Germinal center (tissue), 1 donor: ENCODE results near the gene KCNQ1.

ENCODE experiments used
- DNase-seq: peaks from one replicate; pipeline ENCODE4 v3.0.0; 2012; ENCODE audit warnings: mixed read lengths, low spot score

KCNQ1 gene

GRCh38 chr11:2862395-2863275, 417.8 kb downstream of the KCNQ1 start:
- DNase-seq: no peak

- DNase-seq: no peak
Observed at GRCh38 chr11:2863276-2863618, 418.4 kb downstream of the KCNQ1 start.

GRCh38 chr11:2864901-2865300, 420.1 kb downstream of the KCNQ1 start:
- DNase-seq: no peak

GRCh38 chr11:2865922-2866577, 421.2 kb downstream of the KCNQ1 start:
- DNase-seq: no peak

- DNase-seq: no peak
Observed at GRCh38 chr11:2867142-2867541, 422.3 kb downstream of the KCNQ1 start.

GRCh38 chr11:2867722-2868505, 423.1 kb downstream of the KCNQ1 start:
- no peak for DNase-seq

GRCh38 chr11:2868506-2869133, 423.8 kb downstream of the KCNQ1 start:
- DNase-seq: no peak

- no peak for DNase-seq
Observed at GRCh38 chr11:2869134-2869526, 424.3 kb downstream of the KCNQ1 start.

- DNase-seq: no peak
Observed at GRCh38 chr11:2869561-2870427, 425.0 kb downstream of the KCNQ1 start.

- no peak for DNase-seq
Observed at GRCh38 chr11:2870460-2870859, 425.7 kb downstream of the KCNQ1 start.

- no peak for DNase-seq
Observed at GRCh38 chr11:2870969-2871680, 426.3 kb downstream of the KCNQ1 start.

- no peak for DNase-seq
Observed at GRCh38 chr11:2874963-2875362, 430.2 kb downstream of the KCNQ1 start.

GRCh38 chr11:2877474-2877873, 432.7 kb downstream of the KCNQ1 start:
- DNase-seq: no peak

GRCh38 chr11:2878782-2879181, 434.0 kb downstream of the KCNQ1 start:
- no peak for DNase-seq

- no peak for DNase-seq
Observed at GRCh38 chr11:2880646-2881045, 435.8 kb downstream of the KCNQ1 start.

GRCh38 chr11:2881076-2881980, 436.5 kb downstream of the KCNQ1 start:
- no peak for DNase-seq

- no peak for DNase-seq
Observed at GRCh38 chr11:2881981-2882375, 437.2 kb downstream of the KCNQ1 start.

- no peak for DNase-seq
Observed at GRCh38 chr11:2882396-2883110, 437.7 kb downstream of the KCNQ1 start.

GRCh38 chr11:2883640-2883978, 438.8 kb downstream of the KCNQ1 start:
- no peak for DNase-seq
